Mesothelial cell of epicardium (in vitro differentiated cells): ENCODE data around the gene TIMP3. TPM values are rescaled to one million over a fixed set of nuclear protein-coding genes. Genes with fewer than 3 reads are reported as not detected.

Experiments
- DNase-seq, 2 experiments: peaks; one replicate each; pipeline ENCODE4 v3.0.0; 2021; ENCODE audit warnings: low spot score in 2 of 2; ENCODE audit not compliant: unreplicated experiment in 2 of 2
- H3K27ac Mint-ChIP-seq: 2 replicates; pipeline ENCODE4 v1.8.0; 2021; ENCODE audit warnings: mixed read lengths
- H3K27me3 Mint-ChIP-seq: 2 replicates; pipeline ENCODE4 v1.8.0; 2021; ENCODE audit warnings: low read depth, mixed read lengths
- H3K36me3 Mint-ChIP-seq: 2 replicates; pipeline ENCODE4 v1.8.0; 2021; ENCODE audit warnings: mixed read lengths
- H3K4me1 Mint-ChIP-seq: 2 replicates; pipeline ENCODE4 v1.8.0; 2021; ENCODE audit warnings: mixed read lengths
- H3K4me3 Mint-ChIP-seq: 2 replicates; pipeline ENCODE4 v1.8.0; 2021; ENCODE audit warnings: mild to moderate bottlenecking, moderate library complexity, mixed read lengths
- H3K9me3 Mint-ChIP-seq: 2 replicates; pipeline ENCODE4 v1.8.0; 2021; ENCODE audit warnings: mixed read lengths
- CTCF ChIP-seq: fragments of 200-600 bp; sonication (generic); IDR thresholded peaks from one replicate; pipeline ENCODE4 v1.5.0; 2021; ENCODE audit warnings: antibody characterized with exemption; ENCODE audit not compliant: unreplicated experiment
- total RNA-seq: library from RNA; stranded (reverse); gene quantifications from 3 replicates; pipeline ENCODE4 v1.2.1, GENCODE V29; 2021

TIMP3 gene
- total RNA-seq, 1 donor from 2014 or later: 67.2 TPM

DNA sequence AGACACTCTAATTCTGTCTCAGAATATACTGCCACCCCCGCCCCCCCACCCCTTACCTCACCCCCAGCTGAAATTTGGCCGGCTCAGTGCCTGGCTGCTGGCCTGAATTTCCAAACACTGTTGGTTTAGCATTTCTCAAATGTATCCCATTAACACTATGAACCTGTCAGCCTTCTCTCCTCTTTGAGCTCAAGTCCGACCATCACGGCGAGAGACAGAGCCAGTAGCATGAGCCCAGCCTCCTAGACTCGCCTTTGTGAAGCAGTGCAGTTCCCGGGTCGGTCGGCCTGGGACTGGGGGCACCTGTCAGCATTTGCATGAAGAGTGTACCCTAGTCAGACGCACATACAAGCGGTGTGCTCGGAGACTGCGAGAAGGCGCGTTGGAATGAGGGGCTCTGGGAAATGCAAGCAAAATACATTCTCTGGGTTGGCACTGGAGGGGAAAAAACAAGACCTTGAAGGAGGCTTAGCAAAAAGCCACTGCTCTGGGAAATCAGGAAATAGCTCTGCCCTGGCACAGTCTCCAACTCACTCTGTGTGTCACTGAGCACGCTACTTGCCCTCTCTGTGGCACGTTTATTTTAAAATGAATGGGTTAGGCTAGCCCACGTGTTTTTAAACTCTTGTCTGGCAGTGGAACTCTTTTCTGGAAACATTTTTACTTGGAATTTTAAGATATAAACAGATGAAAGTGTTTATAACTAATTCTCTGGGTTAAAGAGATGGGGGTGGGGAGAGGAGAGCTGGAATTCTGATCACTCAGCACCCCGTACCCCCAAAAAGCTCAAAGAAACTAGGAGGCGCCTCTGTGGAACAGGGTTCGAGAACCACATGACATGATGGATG lies 108.3 kb downstream of the TIMP3 start:
- no peaks in the 10 kb centered on the region for H3K36me3 Mint-ChIP-seq
- DNase-seq: no peak
- H3K27ac Mint-ChIP-seq: no peak overlapping the region
- H3K27me3 Mint-ChIP-seq: no peaks in the 10 kb centered on the region
- peaks cover 21% of the 10 kb centered on the region for H3K4me1 Mint-ChIP-seq
- no peak overlapping the region for H3K4me3 Mint-ChIP-seq
- no peaks in the 10 kb centered on the region for H3K9me3 Mint-ChIP-seq
- TF ChIP-seq CTCF: no peak

GRCh38 chr22:32910429-32910772 lies 108.9 kb downstream of the TIMP3 start:
- TF ChIP-seq CTCF: no peak
- Mint-ChIP-seq H3K27me3 (no peaks in the 10 kb centered on the region), H3K4me1 (peaks cover 19% of the 10 kb centered on the region)

GRCh38 chr22:32911503-32911902 lies 110.0 kb downstream of the TIMP3 start:
- Mint-ChIP-seq H3K4me1 (peaks cover 12% of the 10 kb centered on the region), H3K27me3 (no peaks in the 10 kb centered on the region), H3K27ac (no peak overlapping the region), H3K36me3 (no peaks in the 10 kb centered on the region), H3K9me3 (peaks cover 14% of the 10 kb centered on the region), H3K4me3 (no peak overlapping the region)
- no peak for TF ChIP-seq CTCF
- no peak for DNase-seq

More at GRCh38 chr22:32910429-32910772, 108.9 kb downstream of the TIMP3 start:
- Mint-ChIP-seq H3K9me3 (peaks cover 3% of the 10 kb centered on the region), H3K27ac (no peak overlapping the region), H3K4me3 (no peak overlapping the region), H3K36me3 (no peaks in the 10 kb centered on the region)
- no peak for DNase-seq
